SK-N-SH (cell line): ENCODE measurements around the gene MILR1. TPM values are rescaled to one million over a fixed set of nuclear protein-coding genes. Genes with fewer than 3 reads are reported as not detected.

Experiments used
- CTCF ChIA-PET: fragments of 300-600, 350-600 bp; formaldehyde crosslinking; extraction: SDS; loops from one replicate; lab custom pipeline; 2021; lab: Yijun Ruan, JAX
- POLR2A ChIA-PET: fragments of 350-600 bp; sonication (Branson Sonifier 250); formaldehyde crosslinking; extraction: SDS; loops from one replicate; lab custom pipeline; 2020; ENCODE audit warnings: antibody characterized with exemption, inconsistent platforms; lab: Yijun Ruan, JAX
- DNase-seq: peaks from one replicate; pipeline ENCODE4 v3.0.0; 2012
- H2AFZ ChIP-seq: fragments of 200-600 bp; sonication (generic); 2 replicates; pipeline ENCODE4 v1.8.1; 2016; ENCODE audit warnings: antibody characterized with exemption, mild to moderate bottlenecking, low read depth
- H3F3A ChIP-seq: fragments of 200-600 bp; sonication (generic); replicated peaks from 2 replicates; pipeline ENCODE3; 2016; ENCODE audit warnings: antibody characterized with exemption, mild to moderate bottlenecking; ENCODE audit not compliant: insufficient read depth
- H3K27ac ChIP-seq, 2 experiments: fragments of 200-500 bp in 1 of 2; fragments of 200-600 bp in 1 of 2; sonication (Bioruptor generic) in 1 of 2; sonication (generic), shearing (Covaris generic) in 1 of 2; 2 replicates each; pipeline versions ENCODE4 v1.5.1 to v1.6.1; 2014 to 2016; ENCODE audit warnings: low read depth in 2 of 2, inconsistent platforms in 1 of 2, low read length in 1 of 2, mild to moderate bottlenecking in 1 of 2, mixed read lengths in 1 of 2
- H3K27me3 ChIP-seq: fragments of 200-600 bp; sonication (generic), shearing (Covaris generic); 2 replicates; pipeline ENCODE4 v1.6.1; 2016; ENCODE audit warnings: mixed run types; ENCODE audit not compliant: insufficient read depth
- H3K36me3 ChIP-seq, 2 experiments: fragments of 200-500 bp in 1 of 2; fragments of 200-600 bp in 1 of 2; sonication (Bioruptor generic) in 1 of 2; sonication (generic) in 1 of 2; replicated peaks in 1 of 2; 2 replicates each; pipeline versions ENCODE3 to v1.5.1; 2014 to 2016; ENCODE audit warnings: low read length in 1 of 2, mild to moderate bottlenecking in 1 of 2; ENCODE audit not compliant: insufficient read depth in 2 of 2, control insufficient read depth in 1 of 2
- H3K4me1 ChIP-seq, 2 experiments: fragments of 200-500 bp in 1 of 2; fragments of 200-600 bp in 1 of 2; sonication (Bioruptor generic) in 1 of 2; sonication (generic), shearing (Covaris generic) in 1 of 2; 2 replicates each; pipeline versions ENCODE4 v1.5.1 to v1.6.1; 2014 to 2016; ENCODE audit warnings: low read depth in 1 of 2, low read length in 1 of 2, mixed run types in 1 of 2; ENCODE audit not compliant: insufficient read depth in 2 of 2, control insufficient read depth in 1 of 2
- H3K4me2 ChIP-seq: fragments of 200-600 bp; sonication (generic), shearing (Covaris generic); 2 replicates; pipeline ENCODE4 v1.6.1; 2017; ENCODE audit warnings: mixed run types
- H3K4me3 ChIP-seq, 2 experiments: fragments of 200-500 bp in 1 of 2; fragments of 200-600 bp in 1 of 2; sonication (Bioruptor generic) in 1 of 2; sonication (generic), shearing (Covaris generic) in 1 of 2; 2 replicates each; pipeline versions ENCODE4 v1.5.1 to v1.8.1; 2014 to 2016; ENCODE audit warnings: low read depth in 2 of 2, inconsistent platforms in 1 of 2, low read length in 1 of 2, mild to moderate bottlenecking in 1 of 2, mixed read lengths in 1 of 2, moderate library complexity in 1 of 2
- H3K79me2 ChIP-seq: fragments of 200-600 bp; sonication (generic); 2 replicates; pipeline ENCODE4 v1.8.1; 2017; ENCODE audit warnings: mild to moderate bottlenecking; ENCODE audit not compliant: insufficient read depth
- H3K9ac ChIP-seq: fragments of 200-600 bp; sonication (generic); 2 replicates; pipeline ENCODE4 v1.6.1; 2017; ENCODE audit warnings: mixed run types
- H3K9me2 ChIP-seq: fragments of 200-600 bp; sonication (generic); 2 replicates; pipeline ENCODE4 v1.6.1; 2017; ENCODE audit warnings: mixed run types
- H3K9me3 ChIP-seq: fragments of 200-600 bp; sonication (generic); 2 replicates; pipeline ENCODE4 v1.6.1; 2017; ENCODE audit warnings: mixed run types, mild to moderate bottlenecking, moderate library complexity
- H4K20me1 ChIP-seq: fragments of 200-600 bp; sonication (generic); 2 replicates; pipeline ENCODE4 v1.6.1; 2017; ENCODE audit warnings: mild to moderate bottlenecking, mixed run types; ENCODE audit not compliant: insufficient read depth
- CHD2 ChIP-seq: fragments of 150-350 bp; IDR thresholded peaks from 2 replicates; pipeline ENCODE4 v1.6.1; 2018; ENCODE audit warnings: low read length; ENCODE audit not compliant: partially characterized antibody
- ELF1 ChIP-seq: IDR thresholded peaks from 2 replicates; pipeline ENCODE4 v1.4.0; 2012
- FOSL2 ChIP-seq: IDR thresholded peaks from 2 replicates; pipeline ENCODE4 v1.4.0; 2012; ENCODE audit warnings: low read depth, mild to moderate bottlenecking, moderate library complexity, borderline replicate concordance
- IRF3 ChIP-seq: fragments of 150-350 bp; IDR thresholded peaks from 2 replicates; pipeline ENCODE4 v1.6.1; 2016; ENCODE audit warnings: mild to moderate bottlenecking, low read depth, low read length
- JUND ChIP-seq: IDR thresholded peaks from 2 replicates; pipeline ENCODE4 v1.4.0; 2012
- NRF1 ChIP-seq: IDR thresholded peaks from 2 replicates; pipeline ENCODE4 v1.6.1; 2012; ENCODE audit warnings: low read depth, mild to moderate bottlenecking, low read length
- RCOR1 ChIP-seq: fragments of 150-350 bp; IDR thresholded peaks from 2 replicates; pipeline ENCODE4 v1.6.1; 2017; ENCODE audit warnings: antibody characterized with exemption, low read length
- REST ChIP-seq: IDR thresholded peaks from 2 replicates; pipeline ENCODE4 v1.6.1; 2012; ENCODE audit warnings: mild to moderate bottlenecking, low read depth, low read length, moderate library complexity
- TAF1 ChIP-seq: IDR thresholded peaks from 2 replicates; pipeline ENCODE4 v1.6.1; 2012; ENCODE audit warnings: low read depth, mild to moderate bottlenecking, low read length, moderate library complexity, borderline replicate concordance
- TEAD4 ChIP-seq: IDR thresholded peaks from 2 replicates; pipeline ENCODE4 v1.4.0; 2012; ENCODE audit warnings: mild to moderate bottlenecking, borderline replicate concordance; ENCODE audit not compliant: insufficient read depth
- USF1 ChIP-seq: IDR thresholded peaks from 2 replicates; pipeline ENCODE4 v1.4.0; 2012; ENCODE audit warnings: low read depth, borderline replicate concordance
- USF2 ChIP-seq: fragments of 150-350 bp; IDR thresholded peaks from 2 replicates; pipeline ENCODE4 v1.6.1; 2017; ENCODE audit warnings: antibody characterized with exemption, low read length, low read depth, borderline replicate concordance
- ZBTB33 ChIP-seq: IDR thresholded peaks from 2 replicates; pipeline ENCODE4 v1.4.0; 2012; ENCODE audit warnings: low read depth, borderline replicate concordance
- whole genome bisulfite sequencing: methylation state at CpG from one replicate; pipeline ENCODE4 v1.1.6; 2017; ENCODE audit warnings: low lambda C conversion rate; 5-methylcytosine and 5-hydroxymethylcytosine counted together
- polyA plus RNA-seq, 3 experiments: library from polyadenylated mRNA; depleted of rRNA; stranded (reverse); fragments of >200 nt; gene quantifications; 2 replicates each; pipeline ENCODE4 v1.2.3, GENCODE V29; 2012

MILR1 gene
- polyA plus RNA-seq, 1 of the 3 experiments (the other 2 are of a cell fraction), result 4.9 TPM

- TF ChIP-seq CHD2 (no peak), NRF1 (no peak)
These were observed 42.4 kb upstream of the MILR1 start (continued) for GRCh38 chr17:64406321-64407200.

GRCh38 chr17:64410750-64411490, 38.0 kb upstream of the MILR1 start:
- Histone ChIP-seq H3K9ac (no peak overlapping the region), H2AFZ (no peak overlapping the region), H3K79me2 (no peaks in the 10 kb centered on the region), H4K20me1 (no peaks in the 10 kb centered on the region), H3K4me3 (no peak overlapping the region), H3F3A (no peaks in the 10 kb centered on the region), H3K36me3 (no peaks in the 10 kb centered on the region), H3K4me2 (no peak overlapping the region), H3K27me3 (no peaks in the 10 kb centered on the region), H3K4me1 (no peaks in the 10 kb centered on the region), H3K27ac (no peak overlapping the region), H3K9me3 (no peaks in the 10 kb centered on the region), H3K9me2 (no peaks in the 10 kb centered on the region)
- TF ChIP-seq TAF1 (no peak), REST (no peak), TEAD4 (no peak), FOSL2 (no peak), ZBTB33 (no peak), RCOR1 (no peak), ELF1 (no peak), IRF3 (no peak), JUND (no peak), USF1 (no peak), USF2 (no peak)
- no peak for DNase-seq
- WGBS, result 94% methylated on average over 4 of the region's 4 CpGs
- ChIA-PET CTCF (interaction anchor here (0.8 to 5.2 kb wide), 6 partner anchors 8 to 113 kb away, joined by 3 to 54 read pairs (median 4); no protein-coding TSS in a partner anchor), POLR2A (no interaction called here)
